Astrocyte (in vitro differentiated cells and primary cell): ENCODE measurements around the gene GAB2.

Experiments
- CTCF ChIP-seq: IDR thresholded peaks from 2 replicates; pipeline ENCODE4 v1.5.1; 2011; ENCODE audit warnings: low read depth, mild to moderate bottlenecking, inconsistent platforms, low read length, moderate library complexity; ENCODE audit not compliant: insufficient read depth
- EZH2 ChIP-seq: IDR thresholded peaks from 2 replicates; pipeline ENCODE4 v1.6.1; 2012; ENCODE audit warnings: mild to moderate bottlenecking, low read length, inconsistent platforms; ENCODE audit not compliant: insufficient read depth

GRCh38 chr11:78202733-78203167, 214.9 kb downstream of the GAB2 start:
- TF ChIP-seq CTCF (no peak), EZH2 (no peak)
